Caco-2 (cell line): Measurements from ENCODE around the gene ZC3HAV1L. TPM values are rescaled to one million over a fixed set of nuclear protein-coding genes. Genes with fewer than 3 reads are reported as not detected.

Source experiments
- BruUV-seq: library from RNA; stranded (reverse); fragments of 400-500 nt; replicated peaks from 2 replicates; lab custom pipeline; 2021; lab: Mats Ljungman, UMichigan
- CTCF ChIA-PET: fragments of 300-600 bp; sonication (Branson Sonifier 250); formaldehyde crosslinking; loops from one replicate; lab custom pipeline; 2022; ENCODE audit warnings: antibody characterized with exemption; lab: Charles Lee
- POLR2A ChIA-PET: fragments of 300-600 bp; sonication (Branson Sonifier 250); formaldehyde crosslinking; loops from one replicate; lab custom pipeline; 2022; ENCODE audit warnings: antibody characterized with exemption; lab: Charles Lee
- DNase-seq, 2 experiments: peaks; one replicate each; pipeline versions ENCODE4 v3.0.0 to v3.0.0-alpha.2; 2020 to 2022
- H3K27me3 ChIP-seq: replicated peaks from 2 replicates; pipeline ENCODE4 v1.6.0; 2011; ENCODE audit warnings: low read length; ENCODE audit not compliant: control insufficient read depth, insufficient read depth
- H3K36me3 ChIP-seq: 2 replicates; pipeline ENCODE4 v1.5.1; 2011; ENCODE audit warnings: low read length; ENCODE audit not compliant: control insufficient read depth, insufficient read depth
- H3K4me1 ChIP-seq: fragments of 250-450 bp; sonication (Bioruptor Pico); 2 replicates; pipeline ENCODE4 v1.5.1; 2020; ENCODE audit warnings: mild to moderate bottlenecking
- H3K4me3 ChIP-seq: 2 replicates; pipeline ENCODE4 v1.5.1; 2011; ENCODE audit warnings: low read depth, mild to moderate bottlenecking, control low read depth, low read length
- H3K9me3 ChIP-seq: fragments of 250-450 bp; sonication (Bioruptor Pico); 2 replicates; pipeline ENCODE4 v1.5.1; 2020; ENCODE audit warnings: mild to moderate bottlenecking, moderate library complexity
- H3K27ac Mint-ChIP-seq: one replicate; pipeline ENCODE4 v1.8.0; 2022; ENCODE audit warnings: mixed read lengths; ENCODE audit not compliant: unreplicated experiment
- H3K27me3 Mint-ChIP-seq: one replicate; pipeline ENCODE4 v1.8.0; 2022; ENCODE audit warnings: mixed read lengths; ENCODE audit not compliant: insufficient read depth, unreplicated experiment
- H3K36me3 Mint-ChIP-seq: one replicate; pipeline ENCODE4 v1.8.0; 2022; ENCODE audit warnings: mild to moderate bottlenecking, mixed read lengths; ENCODE audit not compliant: insufficient read depth, unreplicated experiment
- H3K4me1 Mint-ChIP-seq: one replicate; pipeline ENCODE4 v1.8.0; 2022; ENCODE audit warnings: low read depth, mixed read lengths; ENCODE audit not compliant: unreplicated experiment
- H3K4me3 Mint-ChIP-seq: one replicate; pipeline ENCODE4 v1.8.0; 2022; ENCODE audit warnings: mild to moderate bottlenecking, moderate library complexity, mixed read lengths; ENCODE audit not compliant: unreplicated experiment
- H3K9me3 Mint-ChIP-seq: one replicate; pipeline ENCODE4 v1.8.0; 2022; ENCODE audit warnings: mixed read lengths; ENCODE audit not compliant: unreplicated experiment
- intact Hi-C: fragments of 100-400 bp; cut with micrococcal nuclease; formaldehyde crosslinking; loops from one replicate; pipeline ENCODE4 v1.10.0; 2022; ENCODE audit not compliant: unreplicated experiment
- total RNA-seq: library from RNA; stranded (reverse); gene quantifications from 2 replicates; pipeline ENCODE4 v1.2.3, GENCODE V29; 2022
- TF ChIP-seq, protein P1 (sequence below), 2 experiments: fragments of 200-600 bp in 1 of 2; IDR thresholded peaks; 1 replicate in 1 of 2; 2 replicates in 1 of 2; pipeline versions ENCODE4 v1.5.1 to v1.8.0; 2011 to 2022; ENCODE audit warnings: antibody characterized with exemption in 1 of 2, control low read depth in 1 of 2, inconsistent platforms in 1 of 2, low read depth in 1 of 2, low read length in 1 of 2, mild to moderate bottlenecking in 1 of 2, moderate library complexity in 1 of 2; ENCODE audit not compliant: insufficient read depth in 1 of 2, severe bottlenecking in 1 of 2, unreplicated experiment in 1 of 2

Gene ZC3HAV1L
- total RNA-seq, 1 experiment from 2014 or later: 24.6 TPM

DNA sequence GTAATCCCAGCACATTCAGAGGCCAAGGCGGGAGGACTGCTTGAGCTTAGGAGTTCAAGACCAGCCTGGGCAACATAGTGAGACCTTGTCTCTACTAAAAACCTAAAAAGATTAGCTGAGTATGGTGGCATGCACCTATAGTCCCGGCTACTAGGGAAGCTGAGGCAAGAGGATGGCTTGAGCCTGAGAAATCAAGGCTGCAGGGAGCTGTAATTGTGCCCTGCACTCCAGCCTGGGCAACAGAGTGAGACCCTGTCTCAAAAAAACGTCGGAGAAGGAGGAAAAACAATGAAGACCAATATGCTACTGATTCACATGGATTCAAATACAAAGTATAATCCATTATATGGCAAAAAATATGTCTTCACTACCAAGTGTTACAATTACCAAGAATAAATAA is 13.6 kb downstream of the ZC3HAV1L start:
- no peak overlapping the region for H3K27ac Mint-ChIP-seq
- Histone ChIP-seq H3K27me3 (no peaks in the 10 kb centered on the region), H3K4me3 (no peak overlapping the region), H3K4me1 (0 out of 2 replicates have a peak, but pooled peaks cover 1% of the 10 kb centered on the region), H3K36me3 (no peaks in the 10 kb centered on the region; the same call in 1 of the 2 replicates), H3K9me3 (no peaks in the 10 kb centered on the region)
- no peak overlapping the region for H3K4me3 Mint-ChIP-seq
- intact Hi-C loops: no loop called here
- H3K27me3 Mint-ChIP-seq: no peaks in the 10 kb centered on the region
- ChIA-PET CTCF (no interaction called here), POLR2A (no interaction called here)
- no peak for DNase-seq
- peaks cover 7% of the 10 kb centered on the region for H3K4me1 Mint-ChIP-seq
- peaks cover 56% of the 10 kb centered on the region for H3K36me3 Mint-ChIP-seq
- TF ChIP-seq, protein P1, sequence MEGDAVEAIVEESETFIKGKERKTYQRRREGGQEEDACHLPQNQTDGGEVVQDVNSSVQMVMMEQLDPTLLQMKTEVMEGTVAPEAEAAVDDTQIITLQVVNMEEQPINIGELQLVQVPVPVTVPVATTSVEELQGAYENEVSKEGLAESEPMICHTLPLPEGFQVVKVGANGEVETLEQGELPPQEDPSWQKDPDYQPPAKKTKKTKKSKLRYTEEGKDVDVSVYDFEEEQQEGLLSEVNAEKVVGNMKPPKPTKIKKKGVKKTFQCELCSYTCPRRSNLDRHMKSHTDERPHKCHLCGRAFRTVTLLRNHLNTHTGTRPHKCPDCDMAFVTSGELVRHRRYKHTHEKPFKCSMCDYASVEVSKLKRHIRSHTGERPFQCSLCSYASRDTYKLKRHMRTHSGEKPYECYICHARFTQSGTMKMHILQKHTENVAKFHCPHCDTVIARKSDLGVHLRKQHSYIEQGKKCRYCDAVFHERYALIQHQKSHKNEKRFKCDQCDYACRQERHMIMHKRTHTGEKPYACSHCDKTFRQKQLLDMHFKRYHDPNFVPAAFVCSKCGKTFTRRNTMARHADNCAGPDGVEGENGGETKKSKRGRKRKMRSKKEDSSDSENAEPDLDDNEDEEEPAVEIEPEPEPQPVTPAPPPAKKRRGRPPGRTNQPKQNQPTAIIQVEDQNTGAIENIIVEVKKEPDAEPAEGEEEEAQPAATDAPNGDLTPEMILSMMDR (IDR thresholded peaks at IDR 0.05; ENCODE audit: insufficient read depth in 1 of 2, low read depth in 1 of 2, low read length in 1 of 2, severe bottlenecking in 1 of 2, unreplicated experiment in 1 of 2): no peak
- no TSS peak for BruUV-seq
- no peaks in the 10 kb centered on the region for H3K9me3 Mint-ChIP-seq

DNA sequence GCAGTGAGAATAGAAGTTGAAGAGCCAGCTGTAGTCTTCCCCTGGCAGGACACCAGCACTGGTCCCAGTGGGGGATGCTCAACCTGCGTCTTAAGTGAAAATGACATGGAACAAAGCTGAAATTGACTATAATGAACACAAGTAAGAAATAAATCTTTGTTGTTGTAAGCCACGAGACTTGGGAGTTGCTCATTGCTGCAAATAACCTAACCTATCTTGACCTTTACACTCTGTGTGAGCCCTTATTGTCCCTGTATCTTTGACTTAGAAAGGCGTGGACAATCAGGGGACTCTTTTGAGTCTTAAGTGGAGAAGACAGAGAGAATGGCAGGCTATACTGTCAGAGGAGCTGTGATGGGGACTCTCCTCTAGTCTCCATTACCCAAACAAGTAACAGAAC is 16.9 kb downstream of the ZC3HAV1L start:
- H3K27me3 ChIP-seq: no peaks in the 10 kb centered on the region
- no peaks in the 10 kb centered on the region for H3K9me3 ChIP-seq
- CTCF ChIA-PET: interaction anchor here (0.7 to 1.9 kb wide), 2 partner anchors 56 to 57 kb away, joined by 4 to 7 read pairs; no protein-coding TSS in a partner anchor
- BruUV-seq: no TSS peak
- H3K4me1 ChIP-seq: 0 out of 2 replicates have a peak, but pooled peaks cover 2% of the 10 kb centered on the region
- H3K36me3 ChIP-seq: no peaks in the 10 kb centered on the region; the same call in 1 of the 2 replicates
- TF ChIP-seq, protein P1 (IDR thresholded peaks at IDR 0.05; ENCODE audit: insufficient read depth in 1 of 2, low read depth in 1 of 2, low read length in 1 of 2, severe bottlenecking in 1 of 2, unreplicated experiment in 1 of 2): no peak
- POLR2A ChIA-PET: no interaction called here
- H3K27ac Mint-ChIP-seq: no peak overlapping the region
- H3K36me3 Mint-ChIP-seq: peaks cover 34% of the 10 kb centered on the region
- peaks cover 13% of the 10 kb centered on the region for H3K4me1 Mint-ChIP-seq
- no peak for DNase-seq
- H3K27me3 Mint-ChIP-seq: no peaks in the 10 kb centered on the region
- H3K4me3 Mint-ChIP-seq: no peak overlapping the region
- no peak overlapping the region for H3K4me3 ChIP-seq
- intact Hi-C loops: loop anchor here (5.0 kb wide), 1 partner anchor 108 kb away; no protein-coding TSS in a partner anchor
- H3K9me3 Mint-ChIP-seq: no peaks in the 10 kb centered on the region

DNA sequence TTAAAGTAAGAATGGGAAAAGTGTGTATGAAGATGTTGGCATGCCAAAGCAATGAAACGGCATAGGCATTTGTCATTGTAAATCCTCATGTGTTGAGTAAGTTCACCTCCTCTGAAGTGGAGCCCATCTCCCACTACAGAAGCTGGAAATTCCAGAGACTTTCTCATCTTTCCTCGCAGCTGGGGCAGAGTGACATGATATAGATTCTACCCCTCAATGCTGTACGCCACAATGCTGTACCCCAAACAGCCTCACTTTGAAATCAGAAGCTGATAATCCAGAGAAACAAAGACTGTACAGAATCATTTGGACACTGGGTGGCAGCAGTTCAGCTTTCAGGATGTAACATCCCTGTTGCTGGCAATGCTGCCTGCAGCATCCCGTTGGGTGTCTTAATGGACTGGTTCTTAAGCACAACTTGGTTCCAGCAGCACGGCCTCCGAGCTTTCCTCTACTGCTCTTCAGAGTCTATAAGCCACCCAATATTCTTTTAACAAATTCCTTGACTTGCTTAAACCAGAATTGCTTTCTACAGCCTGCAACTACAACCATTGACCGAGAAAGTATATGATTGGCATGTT is 18.8 kb downstream of the ZC3HAV1L start:
- no TSS peak for BruUV-seq
- peaks cover 7% of the 10 kb centered on the region for H3K4me1 Mint-ChIP-seq
- intact Hi-C loops: loop anchor here (1.0 to 5.0 kb wide), 3 partner anchors 20 to 110 kb away; partner anchors contain the start of gene ZC3HAV1L
- H3K9me3 Mint-ChIP-seq: no peaks in the 10 kb centered on the region
- TF ChIP-seq, protein P1 (IDR thresholded peaks at IDR 0.05; ENCODE audit: insufficient read depth in 1 of 2, low read depth in 1 of 2, low read length in 1 of 2, severe bottlenecking in 1 of 2, unreplicated experiment in 1 of 2): peak; percentile 55 to 75
- ChIA-PET POLR2A (interaction anchor here (0.5 kb wide), 1 partner anchor 343 kb away, joined by 4 read pairs; the partner anchor contains the start of gene LUC7L2), CTCF (interaction anchor here (0.6 to 2.1 kb wide), 7 partner anchors 12 to 183 kb away, joined by 3 to 17 read pairs (median 6); no protein-coding TSS in a partner anchor)
- DNase-seq: peak; percentile 71 to 74
- H3K36me3 Mint-ChIP-seq: peaks cover 17% of the 10 kb centered on the region
- no peaks in the 10 kb centered on the region for H3K27me3 Mint-ChIP-seq
- H3K36me3 ChIP-seq: no peaks in the 10 kb centered on the region
- H3K4me3 Mint-ChIP-seq: no peak overlapping the region
- H3K9me3 ChIP-seq: no peaks in the 10 kb centered on the region
- H3K27me3 ChIP-seq: no peaks in the 10 kb centered on the region
- no peak overlapping the region for H3K27ac Mint-ChIP-seq
- 0 out of 2 replicates have a peak, but pooled peaks cover 2% of the 10 kb centered on the region for H3K4me1 ChIP-seq
- no peak overlapping the region for H3K4me3 ChIP-seq
